ENCODE results near the gene PRKCB.
A peak's percentile ranks its signal among the peaks of the same experiment; 100 is the strongest.

PRKCB gene

GRCh38 chr16:24007934-24008333, 172.2 kb downstream of the PRKCB start:
- TF ChIP-seq CTCF (IDR thresholded peaks at IDR 0.05; ENCODE audit: low read depth, low read length, missing control alignments) = no peak
- no peak for DNase-seq (ENCODE audit: low read depth)
- H3K4me3 ChIP-seq (ENCODE audit: low read depth, low read length) = no peak overlapping the region

GRCh38 chr16:24009098-24009497, 173.3 kb downstream of the PRKCB start:
- TF ChIP-seq CTCF (IDR thresholded peaks at IDR 0.05; ENCODE audit: low read depth, low read length, missing control alignments) = no peak
- no peak overlapping the region for H3K4me3 ChIP-seq (ENCODE audit: low read depth, low read length)
- DNase-seq (ENCODE audit: low read depth) = no peak

- H3K4me3 ChIP-seq (ENCODE audit: low read depth, low read length) = no peak overlapping the region; the same call in 1 of the 2 replicates
- TF ChIP-seq CTCF (IDR thresholded peaks at IDR 0.05; ENCODE audit: low read depth, low read length, missing control alignments) = no peak
- no peak for DNase-seq (ENCODE audit: low read depth)
Observed at GRCh38 chr16:24009955-24010354, 174.2 kb downstream of the PRKCB start.

- DNase-seq (ENCODE audit: low read depth) = peak; percentile 78
- H3K4me3 ChIP-seq (ENCODE audit: low read depth, low read length) = no peak overlapping the region; the same call in 1 of the 2 replicates
- TF ChIP-seq CTCF (IDR thresholded peaks at IDR 0.05; ENCODE audit: low read depth, low read length, missing control alignments) = peak; percentile 81
Observed at GRCh38 chr16:24010440-24011089, 174.8 kb downstream of the PRKCB start.

- DNase-seq (ENCODE audit: low read depth) = no peak
- TF ChIP-seq CTCF (IDR thresholded peaks at IDR 0.05; ENCODE audit: low read depth, low read length, missing control alignments) = no peak
- no peak overlapping the region for H3K4me3 ChIP-seq (ENCODE audit: low read depth, low read length)
Observed at GRCh38 chr16:24011237-24011636, 175.5 kb downstream of the PRKCB start.

- no peak overlapping the region for H3K4me3 ChIP-seq (ENCODE audit: low read depth, low read length)
- no peak for TF ChIP-seq CTCF (IDR thresholded peaks at IDR 0.05; ENCODE audit: low read depth, low read length, missing control alignments)
- no peak for DNase-seq (ENCODE audit: low read depth)
Observed at GRCh38 chr16:24013054-24013636, 177.4 kb downstream of the PRKCB start.

Data from GM12864 (cell line).